ENCODE results near the gene ATP6AP2.
"Not testable (repeated sequence)": the region's sequence is repeated elsewhere in the genome, so short reads cannot be mapped to it uniquely, and the experiment has no call there.

Gene ATP6AP2

GRCh38 chrX:40589616-40590321 is 9.0 kb downstream of the ATP6AP2 start:
- H3K36me3 Mint-ChIP-seq; H3K27me3 Mint-ChIP-seq; H3K9me3 Mint-ChIP-seq (ENCODE audit: low read depth): not testable (repeated sequence)
- Mint-ChIP-seq H3K4me1 (ENCODE audit: low read depth) (peaks cover 40% of the 10 kb centered on the region), H3K27ac (peak overlapping the region; percentile 66), H3K4me3 (peak overlapping the region; percentile 18)

- no peak overlapping the region for H3K4me3 Mint-ChIP-seq
- no peaks in the 10 kb centered on the region for H3K36me3 Mint-ChIP-seq
- H3K9me3 Mint-ChIP-seq (ENCODE audit: low read depth) = no peaks in the 10 kb centered on the region
- H3K27me3 Mint-ChIP-seq = no peaks in the 10 kb centered on the region
- no peaks in the 10 kb centered on the region for H3K4me1 Mint-ChIP-seq (ENCODE audit: low read depth)
- peak overlapping the region; percentile 34 for H3K27ac Mint-ChIP-seq
Observed at GRCh38 chrX:40603446-40603845, 22.7 kb downstream of the ATP6AP2 start.

GRCh38 chrX:40607381-40607780 is 26.6 kb downstream of the ATP6AP2 start:
- H3K36me3 Mint-ChIP-seq = no peaks in the 10 kb centered on the region
- no peaks in the 10 kb centered on the region for H3K9me3 Mint-ChIP-seq (ENCODE audit: low read depth)
- no peak overlapping the region for H3K27ac Mint-ChIP-seq
- H3K27me3 Mint-ChIP-seq = no peaks in the 10 kb centered on the region
- H3K4me1 Mint-ChIP-seq (ENCODE audit: low read depth) = no peaks in the 10 kb centered on the region
- H3K4me3 Mint-ChIP-seq = no peak overlapping the region

- Mint-ChIP-seq H3K4me3 (no peak overlapping the region), H3K9me3 (ENCODE audit: low read depth) (no peaks in the 10 kb centered on the region), H3K36me3 (no peaks in the 10 kb centered on the region), H3K4me1 (ENCODE audit: low read depth) (no peaks in the 10 kb centered on the region), H3K27me3 (no peaks in the 10 kb centered on the region), H3K27ac (no peak overlapping the region)
Observed at GRCh38 chrX:40612511-40612910, 31.7 kb downstream of the ATP6AP2 start.

GRCh38 chrX:40615976-40616375 is 35.2 kb downstream of the ATP6AP2 start:
- no peaks in the 10 kb centered on the region for H3K36me3 Mint-ChIP-seq
- H3K4me3 Mint-ChIP-seq = no peak overlapping the region
- no peaks in the 10 kb centered on the region for H3K27me3 Mint-ChIP-seq
- no peaks in the 10 kb centered on the region for H3K4me1 Mint-ChIP-seq (ENCODE audit: low read depth)
- no peak overlapping the region for H3K27ac Mint-ChIP-seq
- H3K9me3 Mint-ChIP-seq (ENCODE audit: low read depth) = no peaks in the 10 kb centered on the region

GRCh38 chrX:40617566-40617965 is 36.8 kb downstream of the ATP6AP2 start:
- Mint-ChIP-seq H3K9me3 (ENCODE audit: low read depth) (no peaks in the 10 kb centered on the region), H3K4me3 (no peak overlapping the region), H3K27ac (no peak overlapping the region), H3K4me1 (ENCODE audit: low read depth) (no peaks in the 10 kb centered on the region), H3K27me3 (no peaks in the 10 kb centered on the region), H3K36me3 (no peaks in the 10 kb centered on the region)

GRCh38 chrX:40622479-40623138 is 41.8 kb downstream of the ATP6AP2 start:
- H3K9me3 Mint-ChIP-seq (ENCODE audit: low read depth) = no peaks in the 10 kb centered on the region
- no peak overlapping the region for H3K27ac Mint-ChIP-seq
- H3K36me3 Mint-ChIP-seq = no peaks in the 10 kb centered on the region
- no peak overlapping the region for H3K4me3 Mint-ChIP-seq
- H3K4me1 Mint-ChIP-seq (ENCODE audit: low read depth) = no peaks in the 10 kb centered on the region
- no peaks in the 10 kb centered on the region for H3K27me3 Mint-ChIP-seq

GRCh38 chrX:40623139-40623536 is 42.4 kb downstream of the ATP6AP2 start, which contains the start of gene MPC1L:
Gene MPC1L (plus strand): TSS chrX:40623428. CDS start chrX:40623566, 138 bp downstream.
- Mint-ChIP-seq H3K9me3 (ENCODE audit: low read depth) (no peaks in the 10 kb centered on the region), H3K27ac (no peak within 1 kb of the TSS), H3K4me3 (no peak within 1 kb of the TSS), H3K27me3 (no peaks in the 10 kb centered on the region), H3K36me3 (no peaks in the 10 kb centered on the region), H3K4me1 (ENCODE audit: low read depth) (no peaks in the 10 kb centered on the region)

GRCh38 chrX:40623665-40624064 is 42.9 kb downstream of the ATP6AP2 start:
- H3K9me3 Mint-ChIP-seq (ENCODE audit: low read depth) = no peaks in the 10 kb centered on the region
- no peak overlapping the region for H3K27ac Mint-ChIP-seq
- H3K4me1 Mint-ChIP-seq (ENCODE audit: low read depth) = no peaks in the 10 kb centered on the region
- H3K27me3 Mint-ChIP-seq = no peaks in the 10 kb centered on the region
- no peak overlapping the region for H3K4me3 Mint-ChIP-seq
- no peaks in the 10 kb centered on the region for H3K36me3 Mint-ChIP-seq

- H3K4me3 Mint-ChIP-seq = no peak overlapping the region
- H3K27ac Mint-ChIP-seq = peak overlapping the region; percentile 66
- no peaks in the 10 kb centered on the region for H3K4me1 Mint-ChIP-seq (ENCODE audit: low read depth)
- H3K9me3 Mint-ChIP-seq (ENCODE audit: low read depth) = no peaks in the 10 kb centered on the region
- H3K27me3 Mint-ChIP-seq = no peaks in the 10 kb centered on the region
- H3K36me3 Mint-ChIP-seq = no peaks in the 10 kb centered on the region
Observed at GRCh38 chrX:40625294-40625693, 44.5 kb downstream of the ATP6AP2 start.

GRCh38 chrX:40628506-40628905 is 47.7 kb downstream of the ATP6AP2 start:
- no peaks in the 10 kb centered on the region for H3K36me3 Mint-ChIP-seq
- no peak overlapping the region for H3K4me3 Mint-ChIP-seq
- H3K27me3 Mint-ChIP-seq = no peaks in the 10 kb centered on the region
- no peaks in the 10 kb centered on the region for H3K9me3 Mint-ChIP-seq (ENCODE audit: low read depth)
- peaks cover 7% of the 10 kb centered on the region for H3K4me1 Mint-ChIP-seq (ENCODE audit: low read depth)
- peak overlapping the region; percentile 50 for H3K27ac Mint-ChIP-seq

- Mint-ChIP-seq H3K9me3 (ENCODE audit: low read depth) (no peaks in the 10 kb centered on the region), H3K27ac (peak overlapping the region; percentile 34), H3K27me3 (no peaks in the 10 kb centered on the region), H3K4me3 (no peak overlapping the region), H3K36me3 (no peaks in the 10 kb centered on the region), H3K4me1 (ENCODE audit: low read depth) (peaks cover 16% of the 10 kb centered on the region)
Observed at GRCh38 chrX:40632199-40632598, 51.4 kb downstream of the ATP6AP2 start.

GRCh38 chrX:40637687-40638086 is 56.9 kb downstream of the ATP6AP2 start:
- Mint-ChIP-seq H3K36me3 (no peaks in the 10 kb centered on the region), H3K4me3 (no peak overlapping the region), H3K27ac (no peak overlapping the region), H3K4me1 (ENCODE audit: low read depth) (peaks cover 41% of the 10 kb centered on the region), H3K27me3 (no peaks in the 10 kb centered on the region), H3K9me3 (ENCODE audit: low read depth) (no peaks in the 10 kb centered on the region)

GRCh38 chrX:40644176-40644575 is 63.4 kb downstream of the ATP6AP2 start:
- Mint-ChIP-seq H3K9me3 (ENCODE audit: low read depth) (no peaks in the 10 kb centered on the region), H3K4me1 (ENCODE audit: low read depth) (peaks cover 44% of the 10 kb centered on the region), H3K27me3 (no peaks in the 10 kb centered on the region), H3K4me3 (peak overlapping the region; percentile 98), H3K36me3 (peaks cover 2% of the 10 kb centered on the region), H3K27ac (peak overlapping the region; percentile 97)

- peaks cover 40% of the 10 kb centered on the region for H3K4me1 Mint-ChIP-seq (ENCODE audit: low read depth)
- H3K36me3 Mint-ChIP-seq = peaks cover 2% of the 10 kb centered on the region
- peak overlapping the region; percentile 98 for H3K4me3 Mint-ChIP-seq
- no peaks in the 10 kb centered on the region for H3K9me3 Mint-ChIP-seq (ENCODE audit: low read depth)
- H3K27me3 Mint-ChIP-seq = no peaks in the 10 kb centered on the region
- H3K27ac Mint-ChIP-seq = peak overlapping the region; percentile 97
Observed at GRCh38 chrX:40644821-40645358, 64.1 kb downstream of the ATP6AP2 start.
